CD4-positive, alpha-beta T cell treated with Interleukin-2 at 100 ng/mL for 4 hours (primary cell): ENCODE data around the gene INSIG2.

Source experiments
- DNase-seq: peaks from one replicate; pipeline ENCODE4 v3.0.0-alpha.2; 2020; ENCODE audit warnings: low spot score

INSIG2 gene

GRCh38 chr2:118130385-118130784 lies 42.1 kb downstream of the INSIG2 start:
- no peak for DNase-seq

GRCh38 chr2:118131771-118132170 lies 43.5 kb downstream of the INSIG2 start:
- DNase-seq = no peak

- no peak for DNase-seq
Measured at GRCh38 chr2:118133916-118134315, 45.6 kb downstream of the INSIG2 start.

DNA sequence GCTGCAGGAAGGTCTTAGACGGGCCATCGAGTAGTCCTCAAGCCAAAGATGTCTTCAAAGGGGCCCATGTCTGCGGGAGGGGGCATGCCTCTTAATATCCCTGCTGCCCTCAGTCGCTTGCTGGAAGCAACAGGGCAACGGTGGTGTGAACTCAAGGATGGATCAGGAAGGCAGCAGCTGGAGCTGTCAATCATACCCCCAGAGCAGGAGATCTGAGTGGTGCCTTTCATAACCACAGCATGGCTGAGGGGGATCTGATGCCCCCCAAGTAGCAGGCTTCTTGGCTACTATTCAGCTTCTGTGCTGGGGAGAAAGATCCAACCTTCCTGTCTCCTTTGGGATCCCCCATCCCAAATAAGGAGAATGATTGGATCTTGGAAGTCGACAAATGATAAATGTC lies 46.4 kb downstream of the INSIG2 start:
- no peak for DNase-seq

- DNase-seq = no peak
Measured at GRCh38 chr2:118145207-118145606, 56.9 kb downstream of the INSIG2 start.

DNA sequence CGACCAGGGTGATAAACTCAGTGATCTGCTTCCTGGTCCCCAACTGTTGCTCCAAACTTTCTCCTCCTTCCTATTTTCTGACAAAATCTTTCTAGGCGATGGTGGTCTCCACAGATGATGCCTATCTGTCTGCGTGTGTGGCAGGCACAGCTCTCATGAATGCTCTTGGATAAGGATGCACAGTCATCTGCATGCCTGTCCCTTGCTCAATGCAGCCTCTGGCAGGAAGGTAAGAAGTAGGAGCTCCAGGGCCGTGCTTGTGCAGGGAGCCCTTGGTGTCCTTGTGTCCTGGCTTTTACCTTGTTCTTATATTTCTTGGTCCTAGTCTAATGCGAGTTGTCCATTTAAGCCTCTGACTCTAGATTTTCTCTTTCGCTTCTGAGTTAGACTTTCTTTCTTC lies 57.5 kb downstream of the INSIG2 start:
- DNase-seq = no peak

GRCh38 chr2:118146315-118147283 lies 58.3 kb downstream of the INSIG2 start:
- no peak for DNase-seq

DNA sequence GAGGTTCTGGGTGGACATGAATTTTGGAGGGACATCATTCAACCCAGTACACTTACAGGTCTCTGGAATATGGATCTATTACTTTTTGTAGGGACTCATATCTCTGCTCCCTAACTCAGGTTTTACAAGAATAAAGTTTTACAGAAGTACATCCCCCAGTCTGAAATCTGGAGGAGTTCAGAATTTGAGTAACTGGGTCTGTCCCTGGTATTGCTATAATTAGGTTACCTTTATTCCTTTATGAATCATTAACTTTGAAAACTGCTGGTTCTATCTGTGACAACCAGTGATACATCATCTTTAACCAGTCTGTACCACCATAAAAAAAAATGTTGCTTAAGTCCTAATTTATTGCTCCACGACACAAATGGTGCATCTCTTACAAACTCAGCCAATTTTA lies 59.9 kb downstream of the INSIG2 start:
- DNase-seq = no peak

GRCh38 chr2:118148809-118149208 lies 60.5 kb downstream of the INSIG2 start:
- no peak for DNase-seq

DNA sequence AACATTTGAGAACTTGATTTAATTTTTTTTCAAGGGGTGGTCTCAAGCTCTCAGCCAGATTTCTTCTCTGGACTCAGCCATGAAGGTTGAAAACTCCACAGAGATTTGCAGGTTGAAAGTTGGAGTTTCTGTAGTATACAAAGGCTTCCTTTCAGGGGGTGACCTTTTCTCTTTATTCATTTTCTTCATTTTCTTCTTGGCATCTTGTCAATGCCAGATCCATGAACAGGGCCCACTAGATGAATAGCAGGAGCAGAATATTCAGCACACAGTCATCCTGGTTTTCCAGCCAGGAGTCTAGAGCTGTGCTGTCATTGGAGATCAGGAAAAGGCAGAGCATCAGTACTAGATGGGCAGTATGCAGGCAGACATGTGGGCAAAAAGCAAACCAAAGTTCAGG lies 62.0 kb downstream of the INSIG2 start:
- no peak for DNase-seq

DNA sequence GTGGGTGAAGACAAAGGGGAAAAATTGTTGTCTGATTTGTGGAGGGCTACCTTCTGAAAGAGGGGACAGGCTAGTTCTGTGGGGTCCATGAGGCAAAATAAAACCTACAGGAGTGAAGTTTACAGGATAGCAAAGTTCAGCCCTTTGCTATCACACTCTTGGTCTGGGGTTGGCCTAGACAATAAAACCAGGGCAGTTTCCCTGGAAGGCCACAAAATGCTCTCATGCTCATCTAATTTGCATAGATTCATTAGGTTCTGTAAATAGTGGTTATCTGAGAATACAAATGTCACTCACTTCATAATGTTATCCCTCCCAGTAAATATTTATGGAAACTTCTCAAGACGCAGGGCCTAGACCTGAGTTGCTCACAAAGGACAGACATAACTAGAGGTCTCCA lies 63.6 kb downstream of the INSIG2 start:
- DNase-seq = no peak

GRCh38 chr2:118153433-118153832 lies 65.2 kb downstream of the INSIG2 start:
- no peak for DNase-seq

DNA sequence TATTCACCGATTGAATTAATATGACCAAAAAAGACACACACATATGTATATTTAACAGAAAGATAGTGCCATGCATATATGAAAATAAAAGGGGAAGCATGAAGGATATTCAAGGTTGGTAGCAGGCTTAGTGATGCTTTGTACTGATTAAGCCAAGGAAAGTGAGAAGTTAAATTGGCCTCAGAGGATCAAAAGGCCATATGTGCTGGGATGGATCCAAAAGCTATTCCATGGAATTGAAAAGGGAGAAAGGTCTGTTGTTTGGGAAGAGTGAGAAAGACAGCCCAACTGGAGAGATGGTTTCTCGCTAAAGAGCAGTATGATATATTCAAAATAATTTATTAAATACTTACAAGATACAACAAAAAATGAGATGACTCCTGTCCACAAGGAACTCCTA lies 65.9 kb downstream of the INSIG2 start:
- no peak for DNase-seq
